ENCODE results near the gene PDCD6IP. TPM values are rescaled to one million over a fixed set of nuclear protein-coding genes. Genes with fewer than 3 reads are reported as not detected.

The PDCD6IP gene
- total and polyA plus RNA-seq, 5 donors from 2014 or later: 73.0 to 178 (median 79.7) TPM

DNA sequence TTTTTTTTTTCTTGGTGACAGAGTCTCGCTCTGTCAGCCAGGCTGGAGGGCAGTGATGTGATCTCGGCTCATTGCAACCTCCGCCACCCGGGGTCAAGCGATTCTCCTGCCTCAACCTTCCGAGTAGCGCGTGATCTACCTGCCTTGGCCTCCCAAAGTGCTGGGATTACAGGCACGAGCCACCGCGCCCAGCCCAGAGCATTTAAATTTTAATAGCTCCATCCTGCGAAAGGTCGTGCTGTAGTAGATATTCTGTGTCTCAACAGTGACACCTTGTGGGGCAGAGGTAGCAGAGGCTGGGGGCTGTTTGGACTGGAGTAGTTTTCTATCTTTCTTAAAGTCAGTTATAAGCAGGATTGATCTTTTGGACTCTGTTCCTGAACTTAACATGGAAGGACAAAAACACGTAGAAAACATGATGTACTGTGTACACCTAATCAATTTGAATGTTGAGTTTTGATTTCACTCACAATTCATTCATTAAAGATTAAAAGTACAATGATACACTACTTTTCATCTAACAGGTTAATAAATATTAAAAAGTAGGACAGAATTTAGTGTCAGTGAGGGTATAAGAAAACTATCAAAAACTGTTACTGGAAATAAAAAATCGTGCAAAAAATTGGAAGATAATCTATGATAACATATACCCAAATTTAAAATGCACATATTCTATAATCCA is 11.0 kb upstream of the PDCD6IP start:
- H3K4me1 Mint-ChIP-seq: peaks cover 0 to 12% (median 4%) of the 10 kb centered on the region in 4 donors
- H3K27ac ChIP-seq (ENCODE audit: insufficient read depth, low read length, poor library complexity, severe bottlenecking): no peak overlapping the region
- no peaks in the 10 kb centered on the region for H3K36me3 Mint-ChIP-seq
- H3K9me3 Mint-ChIP-seq: no peaks in the 10 kb centered on the region
- H3K4me3 ChIP-seq (ENCODE audit: low read depth, low read length): no peak overlapping the region
- peaks cover 33% of the 10 kb centered on the region for H3K27me3 Mint-ChIP-seq
- peak overlapping the region in 1 of 4 donors; percentile 7 for H3K4me3 Mint-ChIP-seq
- H3K27ac Mint-ChIP-seq: no peak overlapping the region
- H3K4me1 ChIP-seq (ENCODE audit: control insufficient read depth, insufficient read depth, low read length, poor library complexity, severe bottlenecking): peaks cover 3% of the 10 kb centered on the region
- peaks cover 9% of the 10 kb centered on the region for H3K27me3 ChIP-seq (ENCODE audit: control insufficient read depth, insufficient read depth, low read length)
- H3K36me3 ChIP-seq (ENCODE audit: control insufficient read depth, insufficient read depth, low read length): no peaks in the 10 kb centered on the region
- no peaks in the 10 kb centered on the region for H3K9me3 ChIP-seq (ENCODE audit: control insufficient read depth in 2 of 2, low read length in 2 of 2)
- peak; percentile 86 to 89 for ATAC-seq (ENCODE audit: low read depth in 2 of 2)
- DNase-seq: peak; percentile 36 to 77 (median 66)

DNA sequence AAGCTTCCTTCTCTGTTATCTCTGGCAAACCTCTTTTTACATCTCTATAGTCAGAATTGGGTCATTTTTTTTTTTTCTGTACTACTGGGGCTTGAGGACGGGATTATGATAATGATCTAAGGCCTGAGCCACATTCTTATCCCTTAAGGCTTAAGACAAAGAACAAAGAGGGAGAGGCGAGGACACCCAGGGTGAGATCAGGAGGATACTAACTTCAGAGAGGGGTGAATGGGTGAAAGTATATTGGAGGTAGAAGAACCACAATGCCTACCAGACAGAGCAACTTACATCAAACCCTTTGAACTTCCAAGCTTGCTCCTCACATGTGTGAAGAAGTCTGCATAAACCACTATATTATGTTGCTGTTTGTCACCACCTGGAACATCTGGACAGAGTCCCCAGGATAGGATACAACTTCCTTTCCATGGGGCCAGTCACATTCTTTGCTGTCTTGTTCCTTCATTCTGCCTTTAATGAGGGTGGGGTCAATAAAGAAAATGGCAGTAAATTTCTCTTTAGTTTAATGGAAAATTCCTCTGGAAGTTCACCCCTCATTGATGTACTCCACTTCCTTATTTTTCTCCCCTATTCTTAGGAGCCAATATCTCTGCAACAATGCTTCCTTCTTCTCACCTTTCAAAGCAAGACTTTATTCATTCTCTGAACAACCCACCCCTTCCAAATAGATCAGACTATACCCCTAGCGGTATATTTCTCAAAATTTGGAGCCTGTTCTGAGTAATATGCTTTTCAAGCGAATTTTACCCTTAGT is 9.1 kb upstream of the PDCD6IP start:
- Histone ChIP-seq H3K36me3 (ENCODE audit: control insufficient read depth, insufficient read depth, low read length) (no peaks in the 10 kb centered on the region), H3K27me3 (ENCODE audit: control insufficient read depth, insufficient read depth, low read length) (peaks cover 8% of the 10 kb centered on the region), H3K27ac (ENCODE audit: insufficient read depth, low read length, poor library complexity, severe bottlenecking) (no peak overlapping the region), H3K9me3 (ENCODE audit: control insufficient read depth in 2 of 2, low read length in 2 of 2) (no peaks in the 10 kb centered on the region), H3K4me1 (ENCODE audit: control insufficient read depth, insufficient read depth, low read length, poor library complexity, severe bottlenecking) (peaks cover 3% of the 10 kb centered on the region), H3K4me3 (ENCODE audit: low read depth, low read length) (no peak overlapping the region)
- no peaks in the 10 kb centered on the region for H3K36me3 Mint-ChIP-seq
- H3K4me3 Mint-ChIP-seq: no peak overlapping the region
- no peaks in the 10 kb centered on the region for H3K9me3 Mint-ChIP-seq
- peaks cover 33% of the 10 kb centered on the region for H3K27me3 Mint-ChIP-seq
- DNase-seq (no peak), ATAC-seq (ENCODE audit: low read depth in 2 of 2) (no peak)
- H3K4me1 Mint-ChIP-seq: peaks cover 0 to 12% (median 4%) of the 10 kb centered on the region in 4 donors
- no peak overlapping the region for H3K27ac Mint-ChIP-seq

- no peaks in the 10 kb centered on the region for H3K9me3 Mint-ChIP-seq
- no peaks in the 10 kb centered on the region for H3K36me3 Mint-ChIP-seq
- no peaks in the 10 kb centered on the region for H3K36me3 ChIP-seq (ENCODE audit: control insufficient read depth, insufficient read depth, low read length)
- DNase-seq (no peak), ATAC-seq (ENCODE audit: low read depth in 2 of 2) (no peak)
- peaks cover 33% of the 10 kb centered on the region for H3K27me3 Mint-ChIP-seq
- no peaks in the 10 kb centered on the region for H3K9me3 ChIP-seq (ENCODE audit: control insufficient read depth in 2 of 2, low read length in 2 of 2)
- peaks cover 8% of the 10 kb centered on the region for H3K27me3 ChIP-seq (ENCODE audit: control insufficient read depth, insufficient read depth, low read length)
- no peak overlapping the region for H3K27ac Mint-ChIP-seq
- H3K4me1 Mint-ChIP-seq: peaks cover 0 to 12% (median 4%) of the 10 kb centered on the region in 4 donors
- no peak overlapping the region for H3K4me3 Mint-ChIP-seq
- H3K27ac ChIP-seq (ENCODE audit: insufficient read depth, low read length, poor library complexity, severe bottlenecking): no peak overlapping the region
- peaks cover 3% of the 10 kb centered on the region for H3K4me1 ChIP-seq (ENCODE audit: control insufficient read depth, insufficient read depth, low read length, poor library complexity, severe bottlenecking)
- no peak overlapping the region for H3K4me3 ChIP-seq (ENCODE audit: low read depth, low read length)
Measured at GRCh38 chr3:33790091-33790490, 8.3 kb upstream of the PDCD6IP start.

DNA sequence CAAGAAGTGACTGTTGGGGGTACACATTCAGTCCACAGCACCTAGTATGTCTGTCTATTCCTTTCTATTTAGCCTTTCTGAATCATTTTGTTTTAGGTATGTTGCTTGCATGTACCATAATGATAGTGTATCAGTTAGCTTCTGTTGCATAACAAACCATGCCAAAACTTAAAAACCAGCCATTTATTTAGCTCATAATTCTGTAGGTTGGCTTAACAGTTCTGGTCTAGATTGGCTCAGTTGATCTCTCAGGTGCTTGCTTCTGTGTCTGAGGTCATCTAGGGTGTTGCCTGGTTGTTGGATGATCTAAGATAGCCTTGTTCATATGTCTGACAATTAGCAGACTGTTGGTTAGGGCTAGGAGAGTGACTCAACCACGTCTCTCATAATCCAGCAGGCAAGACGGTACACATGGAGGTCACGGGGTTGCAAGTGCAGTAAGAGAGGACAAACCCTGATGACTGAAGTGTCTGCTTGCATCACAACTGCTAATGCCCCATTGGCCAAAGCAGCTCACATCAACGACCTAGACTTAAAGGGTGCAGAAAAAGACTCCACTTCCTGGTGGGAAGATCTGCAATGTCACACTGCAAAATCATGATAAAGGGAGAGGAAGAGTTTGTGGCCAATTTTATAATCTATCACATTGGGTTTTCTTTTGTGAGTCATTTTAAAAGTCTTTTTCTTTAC is 6.8 kb upstream of the PDCD6IP start:
- ATAC-seq (ENCODE audit: low read depth in 2 of 2) (peak; percentile 31 to 42), DNase-seq (peak in 1 of 3 donors; percentile 27)
- H3K4me1 Mint-ChIP-seq: peaks cover 0 to 12% (median 6%) of the 10 kb centered on the region in 4 donors
- peaks cover 3% of the 10 kb centered on the region for H3K4me1 ChIP-seq (ENCODE audit: control insufficient read depth, insufficient read depth, low read length, poor library complexity, severe bottlenecking)
- H3K27ac Mint-ChIP-seq: no peak overlapping the region
- peaks cover 0 to 4% (median 0%) of the 10 kb centered on the region in 7 donors for H3K9me3 Mint-ChIP-seq
- H3K27ac ChIP-seq (ENCODE audit: insufficient read depth, low read length, poor library complexity, severe bottlenecking): no peak overlapping the region
- no peak overlapping the region for H3K4me3 Mint-ChIP-seq
- no peaks in the 10 kb centered on the region for H3K36me3 Mint-ChIP-seq
- no peak overlapping the region for H3K4me3 ChIP-seq (ENCODE audit: low read depth, low read length)
- no peaks in the 10 kb centered on the region for H3K9me3 ChIP-seq (ENCODE audit: control insufficient read depth in 2 of 2, low read length in 2 of 2)
- peaks cover 8% of the 10 kb centered on the region for H3K27me3 ChIP-seq (ENCODE audit: control insufficient read depth, insufficient read depth, low read length)
- peaks cover 33% of the 10 kb centered on the region for H3K27me3 Mint-ChIP-seq
- no peaks in the 10 kb centered on the region for H3K36me3 ChIP-seq (ENCODE audit: control insufficient read depth, insufficient read depth, low read length)

DNA sequence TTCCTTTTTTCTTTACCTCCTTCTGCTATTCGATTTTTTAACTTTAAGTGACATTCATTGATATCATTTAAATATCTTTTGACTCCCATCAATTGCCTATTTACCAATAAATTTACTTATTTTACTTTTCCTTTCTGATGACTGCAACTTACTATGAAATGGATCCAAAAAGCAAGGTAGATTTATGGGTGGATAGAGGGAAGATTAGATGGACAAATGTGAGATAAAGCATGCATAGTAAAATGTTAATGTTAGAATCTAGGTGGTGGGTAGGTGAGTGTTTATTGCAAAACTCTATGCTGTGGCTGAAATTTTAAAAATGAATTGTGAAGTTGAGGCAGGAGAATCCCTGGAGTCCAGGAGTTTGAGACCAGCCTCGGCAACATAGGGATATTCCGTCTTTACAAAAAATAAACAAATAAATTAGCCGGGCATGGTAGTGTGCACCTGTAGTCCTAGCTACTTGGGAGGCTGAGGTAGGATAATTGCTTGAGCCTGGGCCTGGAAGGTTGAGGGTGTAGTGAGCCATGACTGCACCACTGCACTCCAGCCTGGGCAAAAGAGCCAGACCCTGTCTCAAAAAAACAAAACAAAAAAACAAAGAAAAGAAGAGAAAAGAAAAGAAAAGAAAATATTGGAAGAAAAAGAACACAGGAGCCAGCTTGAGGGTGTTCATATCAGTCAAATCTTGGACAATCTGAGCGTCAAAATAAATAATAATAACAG is 6.1 kb upstream of the PDCD6IP start:
- Mint-ChIP-seq H3K4me3 (no peak overlapping the region), H3K4me1 (peaks cover 0 to 10% (median 7%) of the 10 kb centered on the region in 4 donors), H3K9me3 (peaks cover 0 to 4% (median 0%) of the 10 kb centered on the region in 7 donors), H3K27ac (no peak overlapping the region), H3K36me3 (no peaks in the 10 kb centered on the region), H3K27me3 (peaks cover 29% of the 10 kb centered on the region)
- DNase-seq (no peak), ATAC-seq (ENCODE audit: low read depth in 2 of 2) (no peak)
- Histone ChIP-seq H3K36me3 (ENCODE audit: control insufficient read depth, insufficient read depth, low read length) (no peaks in the 10 kb centered on the region), H3K4me3 (ENCODE audit: low read depth, low read length) (no peak overlapping the region), H3K27ac (ENCODE audit: insufficient read depth, low read length, poor library complexity, severe bottlenecking) (no peak overlapping the region), H3K4me1 (ENCODE audit: control insufficient read depth, insufficient read depth, low read length, poor library complexity, severe bottlenecking) (peaks cover 3% of the 10 kb centered on the region), H3K27me3 (ENCODE audit: control insufficient read depth, insufficient read depth, low read length) (peaks cover 4% of the 10 kb centered on the region), H3K9me3 (ENCODE audit: control insufficient read depth in 2 of 2, low read length in 2 of 2) (no peaks in the 10 kb centered on the region)

DNA sequence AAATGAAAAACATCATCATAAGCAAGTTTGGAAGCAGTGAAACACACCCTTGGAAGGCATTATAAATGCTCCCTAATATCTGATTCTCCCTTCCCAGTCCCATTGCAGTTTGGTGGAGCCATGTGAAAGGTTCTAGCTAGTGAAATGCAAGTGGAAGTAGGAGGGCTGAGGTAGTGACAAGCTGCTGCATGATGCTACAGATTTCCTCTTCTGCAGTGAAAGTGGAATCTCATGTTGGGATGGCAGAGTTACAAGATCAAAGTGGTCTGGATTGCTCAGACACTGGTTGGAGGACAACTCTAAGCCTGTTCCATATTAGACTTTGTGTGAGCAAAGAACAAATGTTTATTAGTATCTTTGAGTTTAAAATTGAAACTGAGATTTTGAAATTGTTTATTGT is 3.3 kb upstream of the PDCD6IP start:
- Mint-ChIP-seq H3K9me3 (peaks cover 0 to 4% (median 0%) of the 10 kb centered on the region in 7 donors), H3K36me3 (no peaks in the 10 kb centered on the region), H3K27me3 (peaks cover 12% of the 10 kb centered on the region), H3K27ac (no peak overlapping the region), H3K4me1 (peaks cover 16 to 31% (median 20%) of the 10 kb centered on the region in 4 donors), H3K4me3 (peak overlapping the region in 2 of 4 donors; percentile 11 to 49)
- Histone ChIP-seq H3K36me3 (ENCODE audit: control insufficient read depth, insufficient read depth, low read length) (no peaks in the 10 kb centered on the region), H3K4me3 (ENCODE audit: low read depth, low read length) (no peak overlapping the region), H3K27ac (ENCODE audit: insufficient read depth, low read length, poor library complexity, severe bottlenecking) (no peak overlapping the region), H3K27me3 (ENCODE audit: control insufficient read depth, insufficient read depth, low read length) (peaks cover under 1% of the 10 kb centered on the region), H3K9me3 (ENCODE audit: control insufficient read depth in 2 of 2, low read length in 2 of 2) (no peaks in the 10 kb centered on the region), H3K4me1 (ENCODE audit: control insufficient read depth, insufficient read depth, low read length, poor library complexity, severe bottlenecking) (peaks cover 18% of the 10 kb centered on the region)
- no peak for DNase-seq
- ATAC-seq (ENCODE audit: low read depth in 2 of 2): no peak

GRCh38 chr3:33795856-33796536 is 2.4 kb upstream of the PDCD6IP start:
- Mint-ChIP-seq H3K4me3 (peak overlapping the region in 2 of 4 donors; percentile 47 to 49), H3K27ac (no peak overlapping the region), H3K27me3 (peaks cover 12% of the 10 kb centered on the region), H3K9me3 (peaks cover 0 to 4% (median 0%) of the 10 kb centered on the region in 7 donors), H3K36me3 (no peaks in the 10 kb centered on the region), H3K4me1 (peaks cover 25 to 39% (median 28%) of the 10 kb centered on the region in 4 donors)
- DNase-seq (no peak), ATAC-seq (ENCODE audit: low read depth in 2 of 2) (no peak)
- Histone ChIP-seq H3K4me1 (ENCODE audit: control insufficient read depth, insufficient read depth, low read length, poor library complexity, severe bottlenecking) (peaks cover 26% of the 10 kb centered on the region), H3K27me3 (ENCODE audit: control insufficient read depth, insufficient read depth, low read length) (no peaks in the 10 kb centered on the region), H3K9me3 (ENCODE audit: control insufficient read depth in 2 of 2, low read length in 2 of 2) (no peaks in the 10 kb centered on the region), H3K36me3 (ENCODE audit: control insufficient read depth, insufficient read depth, low read length) (no peaks in the 10 kb centered on the region), H3K27ac (ENCODE audit: insufficient read depth, low read length, poor library complexity, severe bottlenecking) (no peak overlapping the region), H3K4me3 (ENCODE audit: low read depth, low read length) (no peak overlapping the region)
